Measurements from ENCODE around the gene WDR45B.

The WDR45B gene

GRCh38 chr17:82601447-82602000, 46.7 kb downstream of the WDR45B start:
- H3K4me3 ChIP-seq (ENCODE audit: low read length), result no peak overlapping the region
- DNase-seq (ENCODE audit: low read depth), result no peak
- TF ChIP-seq, protein P1, sequence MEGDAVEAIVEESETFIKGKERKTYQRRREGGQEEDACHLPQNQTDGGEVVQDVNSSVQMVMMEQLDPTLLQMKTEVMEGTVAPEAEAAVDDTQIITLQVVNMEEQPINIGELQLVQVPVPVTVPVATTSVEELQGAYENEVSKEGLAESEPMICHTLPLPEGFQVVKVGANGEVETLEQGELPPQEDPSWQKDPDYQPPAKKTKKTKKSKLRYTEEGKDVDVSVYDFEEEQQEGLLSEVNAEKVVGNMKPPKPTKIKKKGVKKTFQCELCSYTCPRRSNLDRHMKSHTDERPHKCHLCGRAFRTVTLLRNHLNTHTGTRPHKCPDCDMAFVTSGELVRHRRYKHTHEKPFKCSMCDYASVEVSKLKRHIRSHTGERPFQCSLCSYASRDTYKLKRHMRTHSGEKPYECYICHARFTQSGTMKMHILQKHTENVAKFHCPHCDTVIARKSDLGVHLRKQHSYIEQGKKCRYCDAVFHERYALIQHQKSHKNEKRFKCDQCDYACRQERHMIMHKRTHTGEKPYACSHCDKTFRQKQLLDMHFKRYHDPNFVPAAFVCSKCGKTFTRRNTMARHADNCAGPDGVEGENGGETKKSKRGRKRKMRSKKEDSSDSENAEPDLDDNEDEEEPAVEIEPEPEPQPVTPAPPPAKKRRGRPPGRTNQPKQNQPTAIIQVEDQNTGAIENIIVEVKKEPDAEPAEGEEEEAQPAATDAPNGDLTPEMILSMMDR (IDR thresholded peaks at IDR 0.05; ENCODE audit: insufficient read depth, low read depth, low read length, missing control alignments), result no peak

DNA sequence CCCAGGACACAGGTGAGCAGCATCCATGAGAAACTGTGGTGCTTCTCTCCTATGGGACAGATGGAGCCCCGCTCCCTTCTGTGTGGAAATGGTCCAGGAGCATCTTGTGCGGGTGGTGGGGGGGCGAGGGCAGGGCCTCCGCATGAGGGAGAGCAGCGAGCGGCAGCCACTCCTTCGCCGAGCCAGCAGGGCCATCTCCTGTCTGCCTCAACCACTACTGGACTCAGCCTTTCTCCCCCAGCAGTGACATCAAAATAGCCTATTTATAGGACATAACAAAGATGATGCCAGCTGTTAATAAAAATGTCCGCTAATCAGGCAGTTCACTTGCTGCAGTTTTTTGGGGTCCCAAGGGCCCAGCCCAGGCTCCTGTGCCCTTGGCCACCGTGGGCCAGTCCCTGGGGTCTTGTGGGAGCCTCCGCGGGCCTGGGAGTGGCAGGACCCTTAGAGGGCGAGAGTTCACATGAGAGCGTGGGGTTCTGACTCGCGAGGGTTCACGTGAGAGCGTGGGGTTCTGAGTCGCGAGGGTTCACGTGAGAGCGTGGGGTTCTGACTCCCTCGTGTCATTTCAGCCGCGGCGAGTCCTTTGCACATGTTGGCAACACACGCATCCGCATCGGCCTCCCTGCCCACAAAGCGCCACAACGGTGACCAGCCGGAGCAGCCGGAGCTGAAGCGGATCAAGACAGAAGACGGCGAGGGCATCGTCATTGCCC, 47.4 kb downstream of the WDR45B start:
- H3K4me3 ChIP-seq (ENCODE audit: low read length), result no peak overlapping the region
- no peak for DNase-seq (ENCODE audit: low read depth)
- TF ChIP-seq, protein P1 (IDR thresholded peaks at IDR 0.05; ENCODE audit: insufficient read depth, low read depth, low read length, missing control alignments), result no peak

DNA sequence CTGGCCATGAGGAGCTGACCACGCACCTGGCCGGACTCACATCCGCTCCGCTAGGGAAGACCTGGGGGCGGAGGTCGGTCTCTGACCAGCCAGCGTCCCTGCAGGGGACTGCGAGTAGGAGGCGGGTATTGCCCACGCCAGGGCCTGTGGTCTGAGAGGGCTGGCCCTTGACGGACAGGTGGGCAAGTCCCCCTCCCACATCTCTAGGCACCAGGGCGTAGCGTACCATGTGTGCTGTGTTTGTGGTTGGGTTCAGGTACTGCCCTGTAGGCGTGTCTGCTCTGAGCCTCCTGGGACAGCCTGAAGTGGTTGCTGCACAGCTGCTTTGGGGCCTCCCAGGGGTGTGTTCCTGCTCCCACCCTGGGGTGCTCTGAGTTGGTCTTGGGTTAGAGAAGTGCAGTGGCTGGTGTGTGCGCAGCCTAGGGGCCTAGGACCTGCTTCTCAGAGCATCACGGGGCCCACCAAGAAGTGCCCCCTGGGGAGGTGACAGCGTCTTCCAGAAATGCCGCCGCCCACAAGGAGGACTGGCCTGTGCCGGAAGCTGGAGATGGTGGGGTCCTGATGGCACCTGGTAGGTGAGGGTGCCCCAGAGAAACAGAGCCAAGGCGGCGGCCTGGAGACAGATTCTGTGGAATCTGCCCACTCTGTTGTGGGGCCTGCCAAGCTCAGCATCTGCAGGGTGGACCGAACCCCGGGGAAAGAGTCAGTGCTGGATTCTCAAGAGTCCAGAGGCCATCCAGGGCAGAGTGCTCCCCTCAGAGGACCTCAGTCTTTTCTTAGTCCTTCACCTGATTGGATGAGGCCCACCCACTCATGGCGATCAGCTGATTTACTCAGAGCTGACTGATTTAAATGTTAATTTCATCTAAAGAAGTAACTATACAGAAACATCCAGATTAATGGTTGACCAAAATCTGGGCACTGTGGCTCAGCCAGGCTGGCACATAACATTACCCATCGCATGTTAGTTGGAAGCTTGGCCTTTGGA, 48.3 kb downstream of the WDR45B start:
- DNase-seq (ENCODE audit: low read depth), result no peak
- TF ChIP-seq, protein P1 (IDR thresholded peaks at IDR 0.05; ENCODE audit: insufficient read depth, low read depth, low read length, missing control alignments), result no peak
- H3K4me3 ChIP-seq (ENCODE audit: low read length), result no peak overlapping the region

- peak; percentile 60 for DNase-seq (ENCODE audit: low read depth)
- TF ChIP-seq, protein P1 (IDR thresholded peaks at IDR 0.05; ENCODE audit: insufficient read depth, low read depth, low read length, missing control alignments), result no peak
- H3K4me3 ChIP-seq (ENCODE audit: low read length), result no peak overlapping the region
Measured at GRCh38 chr17:82598256-82599119, 49.8 kb downstream of the WDR45B start.

DNA sequence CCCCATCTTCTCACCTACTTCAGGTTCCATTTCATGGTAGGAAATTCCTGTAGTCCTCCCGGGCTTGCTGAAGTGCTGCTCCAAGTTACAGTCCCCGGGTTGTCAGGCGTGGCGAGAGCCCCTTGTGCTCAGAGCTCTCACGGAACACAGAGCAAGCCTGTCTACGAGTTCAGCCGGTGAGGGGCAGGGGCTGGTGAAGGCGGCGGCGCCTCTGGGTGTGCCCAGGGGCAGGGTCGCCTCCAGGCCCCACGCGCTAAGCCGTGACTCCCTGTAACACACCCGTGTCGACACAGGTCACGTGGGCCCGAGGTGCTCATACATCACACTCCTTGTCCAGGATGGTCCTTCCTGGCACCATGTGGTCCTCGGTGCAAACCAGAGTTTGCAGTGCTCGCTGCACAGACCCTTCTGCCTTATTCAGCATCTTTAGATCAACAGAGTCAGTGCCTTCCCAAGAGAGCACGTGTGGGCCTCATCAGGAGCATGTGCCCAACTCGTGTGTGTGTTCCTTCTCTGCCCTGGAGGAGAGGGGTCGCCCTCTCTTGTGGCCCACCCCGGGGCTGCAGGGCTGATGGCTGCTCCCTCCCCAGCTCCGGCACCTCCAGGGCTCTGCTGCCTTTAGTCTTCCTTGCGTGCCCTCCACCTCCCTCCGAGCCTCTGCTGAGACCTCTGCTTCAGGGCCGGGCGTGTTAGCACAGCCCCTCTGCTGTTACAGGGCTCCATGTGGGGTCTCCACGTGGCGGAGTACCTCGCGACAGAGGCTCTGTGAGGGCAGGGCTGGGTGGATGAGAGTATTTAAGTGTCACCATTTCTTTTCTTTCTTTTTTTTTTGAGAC, 51.2 kb downstream of the WDR45B start:
- H3K4me3 ChIP-seq (ENCODE audit: low read length), result no peak overlapping the region
- TF ChIP-seq, protein P1 (IDR thresholded peaks at IDR 0.05; ENCODE audit: insufficient read depth, low read depth, low read length, missing control alignments), result no peak
- no peak for DNase-seq (ENCODE audit: low read depth)
